Astrocyte (in vitro differentiated cells and primary cell): Measurements from ENCODE around the gene CELF2.

ENCODE experiments used
- EZH2 ChIP-seq: IDR thresholded peaks from 2 replicates; pipeline ENCODE4 v1.6.1; 2012; ENCODE audit warnings: mild to moderate bottlenecking, low read length, inconsistent platforms; ENCODE audit not compliant: insufficient read depth
- TF ChIP-seq, protein P1 (sequence below): IDR thresholded peaks from 2 replicates; pipeline ENCODE4 v1.5.1; 2011; ENCODE audit warnings: low read depth, mild to moderate bottlenecking, inconsistent platforms, low read length, moderate library complexity; ENCODE audit not compliant: insufficient read depth

DNA sequence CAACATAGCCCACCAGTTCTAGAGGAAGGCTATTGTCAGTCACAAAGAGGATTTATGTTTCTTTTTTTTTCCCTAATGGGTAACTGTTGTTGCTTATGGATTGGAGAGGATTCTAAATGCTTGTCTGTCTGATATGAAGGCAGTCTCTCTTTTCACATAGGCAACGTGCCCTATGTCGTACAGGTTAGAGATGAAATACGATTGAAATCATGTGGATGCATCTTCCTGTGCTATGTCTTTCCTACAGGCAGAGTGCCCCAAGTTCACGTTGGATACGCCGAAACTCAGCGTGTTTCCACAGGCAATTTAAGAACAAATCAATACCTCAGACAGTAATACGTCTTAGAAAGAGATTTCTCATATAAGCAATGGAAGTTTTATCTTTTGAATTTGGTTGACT is 93.8 kb downstream of the CELF2 start:
- TF ChIP-seq, protein P1, sequence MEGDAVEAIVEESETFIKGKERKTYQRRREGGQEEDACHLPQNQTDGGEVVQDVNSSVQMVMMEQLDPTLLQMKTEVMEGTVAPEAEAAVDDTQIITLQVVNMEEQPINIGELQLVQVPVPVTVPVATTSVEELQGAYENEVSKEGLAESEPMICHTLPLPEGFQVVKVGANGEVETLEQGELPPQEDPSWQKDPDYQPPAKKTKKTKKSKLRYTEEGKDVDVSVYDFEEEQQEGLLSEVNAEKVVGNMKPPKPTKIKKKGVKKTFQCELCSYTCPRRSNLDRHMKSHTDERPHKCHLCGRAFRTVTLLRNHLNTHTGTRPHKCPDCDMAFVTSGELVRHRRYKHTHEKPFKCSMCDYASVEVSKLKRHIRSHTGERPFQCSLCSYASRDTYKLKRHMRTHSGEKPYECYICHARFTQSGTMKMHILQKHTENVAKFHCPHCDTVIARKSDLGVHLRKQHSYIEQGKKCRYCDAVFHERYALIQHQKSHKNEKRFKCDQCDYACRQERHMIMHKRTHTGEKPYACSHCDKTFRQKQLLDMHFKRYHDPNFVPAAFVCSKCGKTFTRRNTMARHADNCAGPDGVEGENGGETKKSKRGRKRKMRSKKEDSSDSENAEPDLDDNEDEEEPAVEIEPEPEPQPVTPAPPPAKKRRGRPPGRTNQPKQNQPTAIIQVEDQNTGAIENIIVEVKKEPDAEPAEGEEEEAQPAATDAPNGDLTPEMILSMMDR = no peak
- no peak for TF ChIP-seq EZH2
